GM18873 (cell line): ENCODE data around the gene VEPH1.

ENCODE experiments used
- ATAC-seq: cut with Tn5 transposase; IDR thresholded peaks from one replicate; pipeline ENCODE4 v1.9.1; 2021; ENCODE audit warnings: mild to moderate bottlenecking, moderate library complexity, moderate number of reproducible peaks; ENCODE audit not compliant: unreplicated experiment, low FRiP score

Gene VEPH1

DNA sequence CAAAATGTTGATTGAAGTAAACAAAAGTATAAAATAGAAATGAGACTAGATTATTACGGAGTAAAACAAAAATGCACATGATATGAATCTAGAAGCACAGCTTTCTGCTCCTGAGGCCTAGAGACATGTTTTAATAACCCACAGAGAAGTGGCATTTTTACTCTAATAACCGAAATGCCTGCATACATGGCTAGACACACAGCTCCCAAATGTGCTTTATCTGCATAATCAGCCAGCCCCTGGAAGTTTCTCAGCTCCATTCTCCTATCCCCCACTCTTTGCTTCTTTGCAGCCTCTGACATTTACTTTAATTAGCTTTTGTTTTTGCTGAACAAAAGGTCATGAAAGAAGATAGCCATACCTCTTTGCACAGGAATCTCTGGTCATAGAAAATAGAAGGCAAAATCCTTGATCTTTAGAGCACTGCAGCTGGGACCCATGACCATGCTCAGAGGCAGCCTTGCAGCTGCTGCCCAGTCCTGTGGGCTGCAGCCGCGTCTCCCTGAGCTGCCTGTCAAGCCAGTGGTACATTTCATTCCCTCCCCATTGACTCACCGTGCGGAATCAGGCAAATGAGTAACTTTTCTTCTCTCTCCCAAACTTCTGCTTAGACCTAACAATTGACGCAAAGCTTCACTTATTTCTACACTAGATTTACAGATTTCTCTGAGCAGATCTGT is at the start of gene VEPH1:
Gene VEPH1 (minus strand): TSS at position 501 of the 680 bp plus-strand sequence. CDS start 8,067 bp downstream, outside the sequence.
- no peak for ATAC-seq

DNA sequence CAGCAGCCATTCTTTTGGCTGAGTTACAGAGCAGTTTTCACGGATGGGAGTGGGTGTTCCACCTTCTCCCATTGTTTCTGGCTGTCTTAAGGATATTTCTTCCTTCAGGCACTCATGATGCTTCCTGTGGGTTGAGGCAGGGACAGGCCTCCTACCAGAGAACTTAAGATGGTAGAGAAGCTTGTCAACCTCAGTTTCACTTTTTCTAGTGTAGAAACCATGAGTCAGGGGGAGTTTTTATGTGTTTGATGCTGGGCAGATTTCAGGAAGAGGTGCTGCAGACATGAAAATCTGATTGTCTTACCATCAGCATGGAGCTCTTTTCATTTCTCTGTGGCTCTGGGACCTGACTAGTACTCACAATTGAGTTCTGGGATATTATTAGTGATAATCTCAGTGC is 48.7 kb upstream of the VEPH1 start:
- ATAC-seq, result no peak

DNA sequence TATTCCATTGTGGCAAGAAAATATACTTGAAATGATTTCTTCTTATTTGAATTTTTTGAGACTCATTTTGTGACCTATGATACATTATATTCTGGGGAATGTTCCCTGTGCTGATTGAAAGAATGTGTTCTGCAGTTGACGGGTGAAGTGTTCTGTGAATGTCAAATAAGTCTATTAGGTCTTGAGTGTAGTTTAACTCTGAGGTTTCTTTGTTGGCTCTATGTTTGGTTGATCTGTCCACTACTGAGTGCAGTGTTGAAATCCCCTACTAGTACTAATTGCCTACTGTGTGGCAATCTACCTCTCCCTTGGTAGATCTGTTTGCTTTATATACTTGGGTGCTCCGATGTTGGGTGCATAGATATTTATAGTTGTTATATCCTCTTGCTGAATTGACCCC is 46.3 kb upstream of the VEPH1 start:
- no peak for ATAC-seq

DNA sequence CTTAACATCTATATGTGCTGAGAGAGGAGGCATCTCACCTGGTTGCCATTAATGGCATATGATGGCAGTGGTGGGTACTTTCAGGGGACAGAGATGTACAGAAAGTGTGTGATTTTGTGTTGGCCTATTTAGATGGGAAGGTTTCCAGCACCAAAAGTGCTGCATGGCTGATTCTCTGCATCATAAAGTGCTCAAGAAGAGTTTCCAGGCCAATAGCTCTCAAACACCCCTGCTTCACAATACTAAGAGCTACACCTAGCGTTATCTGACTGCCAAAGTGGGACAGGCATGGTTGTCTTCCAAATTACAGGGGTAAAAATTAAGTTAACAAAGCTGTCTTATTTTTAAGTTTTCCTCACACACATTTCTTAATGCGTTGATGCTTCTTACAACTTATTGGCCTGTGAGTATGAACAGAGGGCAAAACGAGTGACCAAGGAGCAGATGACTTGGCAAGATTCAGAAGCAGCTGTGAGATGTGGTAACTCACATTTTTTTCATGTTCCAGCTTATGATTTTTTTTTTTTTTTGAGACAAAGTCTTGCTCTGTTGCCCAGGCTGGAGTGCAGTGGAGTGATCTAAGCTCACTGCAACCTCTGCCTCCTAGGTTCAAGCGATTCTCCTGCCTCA is 41.4 kb upstream of the VEPH1 start:
- no peak for ATAC-seq

DNA sequence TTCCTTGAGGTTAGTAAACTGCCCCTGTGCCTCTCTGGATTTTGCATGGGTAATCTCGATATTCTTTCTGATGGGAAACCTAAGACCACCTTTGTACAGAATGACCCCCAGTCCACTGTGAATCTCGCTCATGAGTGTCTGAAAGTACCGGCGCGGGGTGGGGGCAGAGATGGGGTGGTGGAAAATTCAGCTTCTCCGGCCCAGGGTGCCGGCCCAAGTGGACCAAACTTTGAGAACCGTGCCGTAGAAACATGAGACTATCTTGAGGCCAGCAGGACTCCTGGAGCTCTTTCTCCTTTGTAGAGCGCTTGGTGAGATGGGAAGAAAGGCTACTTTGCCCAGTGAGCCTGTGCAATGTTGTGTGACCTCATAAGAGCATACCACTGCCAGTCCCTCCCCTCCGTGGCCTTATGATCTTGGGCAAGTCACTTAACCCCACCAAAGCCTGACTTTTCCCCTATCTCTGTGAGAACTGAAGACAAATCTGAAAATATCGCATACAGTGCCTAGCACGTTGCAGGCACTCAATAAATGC is 40.4 kb upstream of the VEPH1 start:
- ATAC-seq, result no peak

DNA sequence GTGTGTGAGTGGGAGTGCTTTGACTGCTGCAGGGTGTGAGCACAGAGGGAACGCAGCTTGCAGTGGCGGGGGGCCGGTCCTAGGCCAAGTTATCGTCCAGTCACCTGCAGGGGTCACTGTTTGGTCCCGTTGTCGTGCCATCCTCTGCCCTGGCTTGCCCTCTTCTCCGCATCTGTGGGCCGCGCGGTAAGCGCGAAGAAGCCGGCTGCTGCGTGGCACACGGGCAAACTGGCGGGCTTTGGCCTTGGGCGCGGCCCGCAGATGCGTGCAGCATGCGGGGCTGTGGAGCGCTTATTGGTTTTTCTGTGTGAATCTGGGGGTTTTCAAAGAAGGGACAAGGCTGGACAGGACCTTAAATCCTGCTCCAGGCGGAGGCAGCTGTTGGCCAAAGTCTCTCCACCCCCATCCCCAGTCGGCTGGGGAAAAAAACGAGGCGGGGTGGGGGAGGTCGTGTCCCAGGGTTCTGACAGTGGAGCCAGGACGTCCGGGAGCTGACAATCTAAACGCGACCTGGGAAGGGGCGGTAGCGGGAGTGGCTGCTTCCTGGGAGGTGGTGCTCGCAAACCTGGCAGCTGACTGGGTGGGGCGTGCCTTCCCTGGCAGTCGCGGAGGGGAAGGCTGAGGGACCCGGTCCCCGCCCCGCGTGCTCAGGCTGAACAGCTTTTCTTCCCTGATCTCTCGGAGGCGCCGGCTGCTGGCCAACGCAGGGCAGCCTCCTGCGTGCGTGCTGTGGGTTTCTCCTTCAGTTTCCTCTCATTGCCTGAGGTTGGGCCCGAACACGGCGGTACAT is 39.7 kb upstream of the VEPH1 start:
- ATAC-seq, result no peak

DNA sequence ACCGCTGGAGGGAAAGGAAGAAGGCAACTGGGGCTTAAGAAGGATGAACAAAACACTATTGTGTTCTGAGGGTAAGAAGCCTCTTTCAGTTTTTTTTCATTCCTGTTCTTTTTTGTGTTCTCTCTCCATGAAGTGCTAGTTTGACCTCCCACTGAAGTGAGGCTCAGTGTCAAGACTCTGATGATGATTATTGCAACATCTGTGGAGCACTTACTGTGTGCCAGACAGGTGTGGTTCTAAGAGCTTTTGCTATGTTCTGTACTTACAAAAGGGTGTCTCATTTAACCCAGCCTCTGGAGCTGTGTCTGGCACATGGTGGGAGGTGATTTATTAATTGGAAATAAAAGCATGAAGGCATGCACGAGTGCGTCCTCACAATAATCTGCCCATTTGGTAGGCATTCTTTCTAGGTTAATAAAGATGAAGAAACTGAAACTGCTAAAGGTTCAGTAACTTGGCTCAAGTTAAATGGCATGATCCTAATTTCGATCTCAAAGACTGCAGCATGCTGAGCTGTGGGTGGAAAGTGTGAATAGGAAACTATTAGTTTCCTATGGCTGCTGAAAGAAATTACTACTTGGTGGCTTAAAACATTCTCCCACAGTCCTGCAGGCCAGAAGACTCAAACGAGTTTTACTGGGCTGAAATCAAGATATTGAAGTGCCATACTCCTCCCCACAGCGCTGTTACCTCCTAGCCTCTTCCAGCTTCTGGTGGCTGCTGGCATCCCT is 38.5 kb upstream of the VEPH1 start:
- no peak for ATAC-seq

DNA sequence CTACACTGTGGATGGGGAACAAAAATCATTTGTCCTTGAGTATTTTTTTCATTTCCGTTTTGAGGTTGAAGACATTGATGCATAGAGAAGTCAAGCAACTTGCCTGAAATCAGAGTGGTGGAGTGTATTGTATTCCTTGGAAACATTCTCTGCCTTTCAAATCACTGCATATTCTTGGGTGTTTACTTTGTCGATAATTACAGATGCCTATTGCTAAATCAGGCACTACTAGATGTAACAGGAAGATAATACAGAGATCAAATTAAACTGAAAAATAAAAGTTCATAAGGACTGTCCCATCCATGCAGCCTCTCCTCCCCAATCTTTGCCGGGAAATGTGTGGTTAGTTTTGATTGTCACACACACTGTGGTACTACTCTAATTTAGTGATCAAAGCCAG is 37.4 kb upstream of the VEPH1 start:
- no peak for ATAC-seq

DNA sequence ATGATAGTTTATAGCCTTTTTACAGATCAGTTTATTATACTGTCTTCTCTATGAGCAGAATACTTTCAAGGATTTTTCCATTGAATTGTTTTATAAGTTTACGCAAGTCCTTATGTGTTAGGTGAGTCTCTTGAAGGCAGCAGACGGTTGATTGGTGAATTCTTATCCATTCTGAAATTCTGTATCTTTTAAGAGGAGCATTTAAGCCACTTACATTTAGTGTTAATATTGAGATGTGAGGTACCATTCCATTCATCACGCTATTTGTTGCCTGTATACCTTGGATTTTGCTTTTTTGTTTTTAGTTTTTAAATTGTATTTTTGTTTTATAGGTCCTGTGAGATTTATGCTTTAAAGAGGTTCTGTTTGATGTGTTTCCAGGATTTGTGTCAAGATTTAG is 32.5 kb upstream of the VEPH1 start:
- no peak for ATAC-seq

DNA sequence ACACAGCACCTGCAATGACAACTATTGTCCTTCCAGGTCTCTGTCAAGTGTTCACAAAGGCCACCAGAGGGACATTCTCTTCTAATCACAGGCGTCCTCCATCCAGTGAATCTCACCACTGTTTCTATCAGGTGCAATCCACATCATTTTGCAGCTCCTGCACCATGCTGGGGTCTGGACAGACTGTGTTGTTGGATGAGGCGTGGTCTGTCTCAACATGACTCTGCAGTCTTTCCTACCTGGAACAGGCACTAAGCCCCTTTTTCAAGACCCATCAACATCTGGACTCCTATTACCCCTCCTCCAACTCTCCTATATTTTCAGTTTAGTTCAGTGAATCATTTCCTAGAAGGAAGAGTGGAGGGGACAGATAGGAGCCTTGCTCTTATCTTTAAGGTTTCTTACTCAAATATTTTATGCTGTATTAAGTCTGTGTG is 31.5 kb upstream of the VEPH1 start:
- ATAC-seq, result no peak

DNA sequence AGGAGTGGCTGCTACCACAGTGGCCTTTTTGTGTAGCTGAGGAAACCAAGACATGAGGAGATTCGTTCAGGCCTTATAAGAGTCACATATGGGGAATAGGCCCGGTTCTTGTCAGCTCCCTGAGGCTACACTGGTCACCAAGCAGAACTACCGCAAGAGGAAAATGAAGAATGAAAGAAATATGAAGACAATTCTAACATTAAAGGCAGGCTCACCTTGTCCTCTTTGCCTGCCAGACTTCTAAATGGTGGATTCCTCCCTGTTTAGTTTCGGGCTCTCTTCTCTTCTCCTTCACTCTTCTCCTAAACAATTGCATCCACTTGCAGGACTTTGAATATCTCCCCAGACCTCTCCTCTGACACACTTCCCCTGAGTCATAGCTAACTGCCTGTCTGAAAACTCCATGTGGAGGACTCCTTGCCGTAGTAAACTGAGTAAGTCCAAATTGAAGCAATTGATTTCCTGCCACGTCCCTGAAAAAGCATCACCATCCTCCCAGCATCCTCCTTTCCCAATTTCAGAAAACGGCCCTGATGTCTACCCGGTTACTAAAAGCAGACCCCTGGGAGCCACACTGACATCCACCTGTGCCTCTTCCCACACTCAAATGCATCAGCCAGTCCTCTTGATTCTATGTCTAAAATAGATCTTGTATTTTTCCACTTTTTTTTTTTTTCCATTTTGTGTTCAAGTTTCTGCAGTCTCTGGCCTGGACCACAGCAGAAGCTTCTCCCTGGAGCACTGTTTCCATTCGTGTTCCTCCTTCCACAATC is 30.3 kb upstream of the VEPH1 start:
- no peak for ATAC-seq

DNA sequence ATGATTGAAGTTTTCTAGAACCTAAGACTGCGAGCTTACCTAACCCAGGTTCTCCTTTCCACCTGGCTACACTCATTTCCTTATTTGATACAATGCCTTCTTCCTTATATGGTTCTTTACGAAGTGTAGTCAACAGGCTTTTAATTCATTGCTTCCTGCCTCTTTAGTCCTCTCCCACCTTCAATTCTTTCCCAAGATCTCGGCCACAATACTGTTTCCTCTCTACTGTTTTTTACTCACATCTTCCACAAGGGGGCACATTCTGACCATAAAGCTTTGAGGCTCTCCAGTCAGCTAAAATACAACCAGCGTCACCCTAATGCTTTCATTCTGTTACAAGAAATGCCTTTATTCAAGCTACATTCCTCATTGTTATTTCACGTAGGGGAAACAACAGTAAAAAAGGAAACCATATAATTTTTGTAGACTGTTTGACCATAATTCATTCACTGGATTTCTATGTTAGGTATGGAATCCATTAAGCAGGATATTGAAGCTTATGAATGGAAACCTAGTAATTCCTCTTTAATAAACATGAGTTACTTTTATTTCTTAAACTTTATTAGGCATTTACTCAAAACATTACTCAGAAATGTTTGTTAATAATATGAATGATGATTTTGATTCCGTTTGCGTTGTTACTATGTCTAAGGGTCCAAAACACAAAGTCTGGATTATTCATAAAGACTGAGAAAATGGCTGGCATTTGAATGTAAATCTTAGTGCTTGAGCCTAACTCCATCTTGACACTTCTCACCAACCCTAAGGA is 29.5 kb upstream of the VEPH1 start:
- peak; percentile 66 for ATAC-seq

DNA sequence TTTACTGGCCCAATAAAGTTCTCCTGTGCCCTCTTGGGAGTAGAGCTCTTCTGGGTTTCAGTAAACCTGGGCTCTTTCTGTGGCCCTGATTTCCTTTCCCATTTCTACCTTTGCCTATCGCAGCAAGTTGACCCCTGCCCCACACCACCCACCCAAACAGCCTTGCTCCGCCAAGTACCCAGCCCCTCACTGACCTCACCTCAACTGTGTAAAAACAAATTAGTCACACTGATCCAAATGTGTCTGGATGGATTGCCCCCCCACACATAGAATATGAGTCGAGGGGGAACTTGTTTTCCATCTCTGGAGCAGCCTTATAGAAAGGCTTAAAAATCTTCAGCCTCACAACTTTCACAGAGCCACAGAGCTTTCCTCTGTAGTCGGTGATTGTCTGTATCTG is 28.6 kb upstream of the VEPH1 start:
- no peak for ATAC-seq

DNA sequence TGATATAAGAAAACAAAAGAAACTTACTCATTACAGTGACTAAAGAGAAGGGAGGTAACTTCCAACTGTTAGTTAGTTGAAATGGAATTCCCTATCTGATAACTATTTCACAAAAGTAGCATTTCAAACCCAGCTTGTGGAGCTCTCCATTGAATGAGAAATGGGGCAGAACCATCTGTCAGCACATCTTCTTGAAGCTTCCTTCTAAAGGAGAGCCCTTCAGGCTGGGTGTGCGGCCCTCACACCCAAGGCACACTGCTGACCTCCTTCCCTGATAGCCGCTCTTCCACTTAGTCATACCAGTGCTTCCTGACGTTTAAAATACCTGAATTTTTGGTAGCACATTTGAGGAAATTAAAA is 28.1 kb upstream of the VEPH1 start:
- ATAC-seq, result no peak

DNA sequence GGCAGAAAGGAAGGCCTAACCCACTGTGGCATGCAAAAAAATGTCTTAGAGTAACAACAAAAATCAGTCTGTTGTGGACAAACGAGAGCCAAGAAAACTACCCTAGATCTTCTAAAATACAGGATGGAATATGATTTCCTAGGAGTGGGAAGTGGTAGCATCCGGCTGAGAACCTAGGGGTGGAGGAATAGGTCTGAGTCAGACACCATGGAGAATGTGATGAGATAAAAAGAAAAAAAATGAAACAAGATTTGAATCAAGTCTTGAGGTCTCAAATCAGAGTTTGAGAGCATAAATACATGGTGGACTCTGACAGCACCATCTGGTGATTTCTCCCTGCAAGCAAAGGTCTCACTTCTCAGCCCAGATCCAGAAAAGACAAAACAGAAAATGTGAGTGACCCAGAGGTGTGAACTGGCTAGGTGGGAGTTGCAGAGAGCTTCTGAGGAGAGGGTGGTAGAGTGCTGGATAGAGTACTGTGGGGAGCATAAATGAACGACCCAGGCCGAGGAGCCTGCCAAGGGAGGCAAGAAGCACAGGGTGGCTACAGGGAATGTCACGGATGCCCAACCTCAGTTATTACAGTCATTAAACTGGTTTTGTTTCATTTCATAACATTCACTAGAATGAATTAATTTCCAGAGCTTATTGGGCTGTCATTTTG is 27.6 kb upstream of the VEPH1 start:
- no peak for ATAC-seq

DNA sequence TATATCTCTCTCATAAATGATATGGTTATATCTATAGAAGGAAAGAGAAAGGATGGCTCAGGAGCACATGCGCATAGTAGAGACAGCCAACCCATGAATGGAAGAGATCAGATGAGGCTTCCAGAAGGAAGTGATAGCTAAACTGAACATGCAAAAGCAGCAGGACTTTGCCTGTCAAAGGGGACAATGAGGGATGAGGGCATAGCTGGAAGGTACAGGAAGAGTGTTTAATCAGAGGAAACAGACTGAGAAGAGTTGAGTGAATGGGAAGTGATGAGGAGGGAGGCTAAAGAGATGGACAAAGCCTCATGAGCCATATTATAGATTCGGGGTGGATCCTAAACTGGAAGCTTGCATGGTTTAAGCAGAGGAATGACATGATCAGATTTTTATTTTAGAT is 26.5 kb upstream of the VEPH1 start:
- ATAC-seq, result no peak

DNA sequence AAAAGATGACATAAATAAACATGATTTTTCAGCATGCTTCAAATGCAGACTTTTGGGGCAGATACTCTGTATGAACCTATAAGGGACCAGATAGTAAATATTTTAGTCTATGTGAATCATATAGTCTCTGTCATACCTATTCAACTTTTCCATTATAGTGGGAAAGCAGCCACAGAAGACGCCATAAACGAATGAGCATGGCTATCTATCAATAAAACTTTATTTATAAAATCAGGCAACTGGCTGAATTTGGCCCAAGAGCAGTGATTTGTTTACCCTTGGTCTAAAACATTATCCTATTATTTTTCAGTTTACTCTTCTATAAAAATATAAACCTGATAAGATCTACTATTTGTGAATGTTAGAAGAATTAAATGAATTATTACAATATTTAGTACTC is 25.9 kb upstream of the VEPH1 start:
- no peak for ATAC-seq

DNA sequence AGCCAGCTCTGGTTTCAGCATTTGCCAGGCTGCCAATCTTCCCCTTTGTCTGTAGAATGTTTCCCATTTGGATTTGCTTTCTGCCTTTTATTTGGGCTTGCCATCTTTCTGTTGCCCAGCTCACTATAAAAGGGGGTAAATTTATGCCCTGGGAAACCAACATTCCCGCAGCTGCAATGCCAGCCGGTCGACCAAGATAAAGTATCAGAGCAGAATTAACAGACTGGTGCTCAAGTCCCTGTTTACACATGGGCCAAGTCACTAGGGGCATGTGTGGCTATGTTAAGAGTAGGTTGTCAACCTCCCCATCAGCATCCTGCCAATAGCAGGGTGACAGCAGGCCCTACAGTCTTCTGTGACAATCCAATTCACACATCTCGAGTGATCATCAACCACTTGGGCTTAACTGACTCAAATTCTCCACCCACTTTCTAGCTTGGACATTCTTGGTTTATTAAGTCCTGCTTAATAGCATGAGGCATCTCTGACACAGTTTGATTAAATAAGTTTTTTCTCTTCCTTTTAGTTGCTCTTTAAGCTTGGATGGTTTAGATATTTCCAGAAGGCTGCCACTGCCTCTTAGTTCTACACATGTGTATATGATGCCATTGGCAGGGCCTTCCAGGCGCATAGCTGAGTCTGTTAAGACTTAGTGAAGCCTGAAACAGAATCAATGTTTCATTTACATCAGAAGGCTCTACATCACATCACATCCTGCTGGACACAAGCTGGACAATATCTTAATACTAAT is 24.1 kb upstream of the VEPH1 start:
- ATAC-seq, result no peak
